PC-3 (cell line): ENCODE measurements around the gene FCN2. TPM values are rescaled to one million over a fixed set of nuclear protein-coding genes. Genes with fewer than 3 reads are reported as not detected.

ENCODE experiments used
- ATAC-seq: fragments of 200-7000 bp; cut with Tn5 transposase; 2 replicates; pipeline ENCODE4 v1.9.1; 2020; ENCODE audit warnings: mild to moderate bottlenecking, moderate library complexity
- BruUV-seq: library from RNA; stranded (reverse); fragments of 400-500 nt; replicated peaks from 2 replicates; lab custom pipeline; 2021; lab: Mats Ljungman, UMichigan
- CTCF ChIA-PET: fragments of 300-600 bp; sonication (Branson Sonifier 250); formaldehyde crosslinking; loops from one replicate; lab custom pipeline; 2022; ENCODE audit warnings: antibody characterized with exemption; lab: Charles Lee
- POLR2A ChIA-PET: fragments of 300-600 bp; sonication (Branson Sonifier 250); formaldehyde crosslinking; loops from one replicate; lab custom pipeline; 2022; ENCODE audit warnings: antibody characterized with exemption; ENCODE audit not compliant: unreplicated experiment; lab: Charles Lee
- DNase-seq: peaks from one replicate; pipeline ENCODE4 v3.0.0-alpha.2; 2015
- H2AFZ ChIP-seq: fragments of 300-600 bp; sonication (generic); 2 replicates; pipeline ENCODE4 v1.6.0; 2016; ENCODE audit warnings: antibody characterized with exemption, low read length
- H3F3A ChIP-seq: fragments of 300-600 bp; sonication (generic); one replicate; pipeline ENCODE4 v1.6.0; 2017; ENCODE audit warnings: antibody characterized with exemption, low read length, control low read depth, mild to moderate bottlenecking; ENCODE audit not compliant: unreplicated experiment
- H3K27ac ChIP-seq: fragments of 300-600 bp; sonication (generic); 2 replicates; pipeline ENCODE4 v1.5.1; 2016; ENCODE audit warnings: mild to moderate bottlenecking, low read length
- H3K27me3 ChIP-seq: fragments of 300-600 bp; sonication (generic); 2 replicates; pipeline ENCODE4 v1.6.1; 2016; ENCODE audit warnings: low read length, mixed read lengths
- H3K36me3 ChIP-seq: fragments of 300-600 bp; sonication (generic); 2 replicates; pipeline ENCODE4 v1.6.1; 2016; ENCODE audit warnings: low read depth, mixed run types, low read length, mixed read lengths
- H3K4me1 ChIP-seq: fragments of 300-600 bp; sonication (generic); 2 replicates; pipeline ENCODE4 v1.5.1; 2016; ENCODE audit warnings: low read length; ENCODE audit not compliant: insufficient read depth
- H3K4me2 ChIP-seq: fragments of 300-600 bp; sonication (generic); 2 replicates; pipeline ENCODE4 v1.6.0; 2016; ENCODE audit warnings: low read length
- H3K4me3 ChIP-seq: fragments of 300-600 bp; sonication (generic); 2 replicates; pipeline ENCODE4 v1.5.1; 2016; ENCODE audit warnings: mild to moderate bottlenecking, low read length, mixed read lengths
- H3K79me2 ChIP-seq: fragments of 300-600 bp; sonication (generic); 2 replicates; pipeline ENCODE4 v1.6.1; 2017; ENCODE audit warnings: low read length, mixed read lengths
- H3K9ac ChIP-seq: fragments of 300-600 bp; sonication (generic); 2 replicates; pipeline ENCODE4 v1.6.0; 2016; ENCODE audit warnings: mild to moderate bottlenecking, low read length
- H3K9me2 ChIP-seq: fragments of 300-600 bp; sonication (generic); replicated peaks from 2 replicates; pipeline ENCODE4 v1.6.1; 2016; ENCODE audit warnings: mixed run types, low read length, mixed read lengths
- H3K9me3 ChIP-seq: fragments of 300-600 bp; sonication (generic); 2 replicates; pipeline ENCODE4 v1.6.1; 2016; ENCODE audit warnings: low read length, mixed read lengths
- H4K20me1 ChIP-seq: fragments of 300-600 bp; sonication (generic); 2 replicates; pipeline ENCODE4 v1.6.1; 2016; ENCODE audit warnings: low read length, mixed read lengths
- CTCF ChIP-seq: fragments of 300-600 bp; sonication (generic); conservative IDR thresholded peaks from 2 replicates; pipeline ENCODE4 v1.5.1; 2017; ENCODE audit warnings: antibody characterized with exemption, low read depth, mild to moderate bottlenecking, low read length
- EZH2 ChIP-seq: fragments of 300-600 bp; sonication (generic); IDR thresholded peaks from one replicate; pipeline ENCODE4 v1.6.1; 2017; ENCODE audit warnings: antibody characterized with exemption, mild to moderate bottlenecking, low read length; ENCODE audit not compliant: unreplicated experiment
- EZH2phosphoT487 ChIP-seq: fragments of 300-600 bp; sonication (generic); IDR thresholded peaks from 2 replicates; pipeline ENCODE4 v1.6.1; 2018; ENCODE audit warnings: mild to moderate bottlenecking, antibody characterized with exemption, low read length, borderline replicate concordance
- intact Hi-C: fragments of 100-400 bp; cut with micrococcal nuclease; formaldehyde crosslinking; loops from 2 replicates; pipeline ENCODE4 v1.9.0; 2023
- total RNA-seq: library from RNA; depleted of rRNA; stranded (reverse); fragments of >200 nt; gene quantifications from 2 replicates; pipeline ENCODE4 v1.2.3, GENCODE V29; 2014

Gene FCN2
- total RNA-seq, 1 experiment from 2014 or later: not detected

- H3K4me3 ChIP-seq: no peak overlapping the region
- DNase-seq (no peak), ATAC-seq (no peak)
- H2AFZ ChIP-seq: no peak overlapping the region
- no peaks in the 10 kb centered on the region for H3K79me2 ChIP-seq
- H3K4me1 ChIP-seq: no peaks in the 10 kb centered on the region
- no peaks in the 10 kb centered on the region for H3F3A ChIP-seq
- POLR2A ChIA-PET: no interaction called here
- no peak overlapping the region for H3K9ac ChIP-seq
- H3K9me2 ChIP-seq: no peaks in the 10 kb centered on the region
- H3K36me3 ChIP-seq: no peaks in the 10 kb centered on the region
- H3K9me3 ChIP-seq: no peaks in the 10 kb centered on the region
- H3K4me2 ChIP-seq: no peak overlapping the region
- no peaks in the 10 kb centered on the region for H4K20me1 ChIP-seq
- H3K27me3 ChIP-seq: no peaks in the 10 kb centered on the region
- H3K27ac ChIP-seq: no peak overlapping the region
- no TSS peak for BruUV-seq
- CTCF ChIA-PET: no interaction called here
- intact Hi-C loops: no loop called here
- TF ChIP-seq CTCF (no peak), EZH2 (no peak), EZH2phosphoT487 (no peak)
Measured at GRCh38 chr9:134840511-134840910, 40.1 kb upstream of the FCN2 start.

DNA sequence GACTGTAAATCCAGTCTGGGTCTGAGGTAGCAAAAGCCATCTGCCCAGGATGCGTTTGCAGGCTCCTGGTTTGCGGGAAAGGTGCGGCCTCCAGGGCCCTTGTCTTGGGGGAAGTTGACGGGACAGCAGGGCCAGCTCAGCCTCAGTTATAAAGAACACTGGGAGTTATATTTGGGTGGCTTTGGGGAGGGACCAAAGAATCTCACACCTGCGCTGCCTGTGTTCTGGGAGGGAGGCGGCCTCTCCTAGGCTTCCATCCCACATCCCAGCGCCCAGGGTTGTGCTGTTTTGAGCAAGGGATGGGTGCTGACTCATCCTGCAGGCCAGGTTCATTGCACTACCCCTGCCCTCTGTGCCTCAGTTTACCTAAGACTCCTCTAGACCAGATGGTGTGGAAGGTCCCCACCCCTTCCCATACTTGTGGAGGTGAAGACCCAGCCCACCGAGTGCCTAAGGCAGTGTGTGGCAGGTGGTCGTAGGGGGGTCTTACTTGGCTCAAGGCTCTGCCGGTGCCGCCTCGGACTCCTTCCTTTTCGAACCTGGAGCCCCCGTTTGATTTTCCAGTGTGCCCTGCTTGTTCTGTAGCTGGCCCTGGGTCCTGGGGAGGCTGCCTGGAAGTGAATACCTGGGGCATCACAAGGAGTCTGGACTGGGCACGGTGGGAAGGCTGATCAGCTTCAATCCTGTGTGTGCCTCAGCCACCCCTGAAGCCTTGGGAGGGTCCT lies 39.3 kb upstream of the FCN2 start:
- ChIA-PET CTCF (interaction anchor here (0.5 kb wide), 1 partner anchor 59 kb away, joined by 6 read pairs; no protein-coding TSS in a partner anchor), POLR2A (no interaction called here)
- H3K9me3 ChIP-seq: no peaks in the 10 kb centered on the region
- H3K36me3 ChIP-seq: no peaks in the 10 kb centered on the region
- TF ChIP-seq EZH2phosphoT487 (no peak), CTCF (no peak), EZH2 (no peak)
- H4K20me1 ChIP-seq: no peaks in the 10 kb centered on the region
- ATAC-seq: no peak
- H3K4me1 ChIP-seq: no peaks in the 10 kb centered on the region
- DNase-seq: no peak
- H3K9me2 ChIP-seq: no peaks in the 10 kb centered on the region
- H3K27me3 ChIP-seq: no peaks in the 10 kb centered on the region
- H3F3A ChIP-seq: no peaks in the 10 kb centered on the region
- no peak overlapping the region for H3K27ac ChIP-seq
- intact Hi-C loops: no loop called here
- no peak overlapping the region for H3K9ac ChIP-seq
- H2AFZ ChIP-seq: no peak overlapping the region
- no peaks in the 10 kb centered on the region for H3K79me2 ChIP-seq
- no peak overlapping the region for H3K4me2 ChIP-seq
- no peak overlapping the region for H3K4me3 ChIP-seq
- BruUV-seq: no TSS peak

- no peaks in the 10 kb centered on the region for H4K20me1 ChIP-seq
- ChIA-PET POLR2A (no interaction called here), CTCF (no interaction called here)
- H3F3A ChIP-seq: no peaks in the 10 kb centered on the region
- DNase-seq (no peak), ATAC-seq (no peak)
- no peaks in the 10 kb centered on the region for H3K27me3 ChIP-seq
- H3K4me2 ChIP-seq: no peak overlapping the region
- H2AFZ ChIP-seq: no peak overlapping the region
- no peaks in the 10 kb centered on the region for H3K4me1 ChIP-seq
- no peak overlapping the region for H3K9ac ChIP-seq
- no peaks in the 10 kb centered on the region for H3K9me2 ChIP-seq
- intact Hi-C loops: no loop called here
- H3K9me3 ChIP-seq: no peaks in the 10 kb centered on the region
- no peak for TF ChIP-seq EZH2phosphoT487
- TF ChIP-seq CTCF: no peak
- TF ChIP-seq EZH2: no peak
- no peaks in the 10 kb centered on the region for H3K79me2 ChIP-seq
- H3K36me3 ChIP-seq: no peaks in the 10 kb centered on the region
- H3K4me3 ChIP-seq: no peak overlapping the region
- H3K27ac ChIP-seq: no peak overlapping the region
- no TSS peak for BruUV-seq
Measured at GRCh38 chr9:134842321-134842720, 38.3 kb upstream of the FCN2 start.
